IPS-20b (cell line): ENCODE results near the gene ARSG.
"Not testable (repeated sequence)": the region's sequence is repeated elsewhere in the genome, so short reads cannot be mapped to it uniquely, and the experiment has no call there.

Source experiments
- H3K27ac ChIP-seq: one replicate; pipeline ENCODE4 v1.5.1; 2013; ENCODE audit warnings: low read length
- H3K27me3 ChIP-seq: 2 replicates; pipeline ENCODE4 v1.6.1; 2013; ENCODE audit warnings: mild to moderate bottlenecking, low read length, inconsistent platforms; ENCODE audit not compliant: insufficient read depth
- H3K36me3 ChIP-seq: 2 replicates; pipeline ENCODE4 v1.6.1; 2013; ENCODE audit warnings: low read depth, mild to moderate bottlenecking, inconsistent platforms, low read length, moderate library complexity; ENCODE audit not compliant: insufficient read depth
- H3K4me1 ChIP-seq: 2 replicates; pipeline ENCODE4 v1.6.1; 2013; ENCODE audit warnings: mild to moderate bottlenecking, control low read depth, inconsistent platforms, low read length, moderate library complexity; ENCODE audit not compliant: insufficient read depth
- H3K4me3 ChIP-seq: 2 replicates; pipeline ENCODE4 v1.5.1; 2013; ENCODE audit warnings: mild to moderate bottlenecking, low read length, inconsistent platforms
- H3K9ac ChIP-seq: 2 replicates; pipeline ENCODE4 v1.6.1; 2013; ENCODE audit warnings: low read depth, mild to moderate bottlenecking, inconsistent platforms, low read length, moderate library complexity
- H3K9me3 ChIP-seq: 2 replicates; pipeline ENCODE4 v1.6.1; 2013; ENCODE audit warnings: mild to moderate bottlenecking, low read depth, low read length, inconsistent platforms; ENCODE audit not compliant: insufficient read depth

ARSG gene

DNA sequence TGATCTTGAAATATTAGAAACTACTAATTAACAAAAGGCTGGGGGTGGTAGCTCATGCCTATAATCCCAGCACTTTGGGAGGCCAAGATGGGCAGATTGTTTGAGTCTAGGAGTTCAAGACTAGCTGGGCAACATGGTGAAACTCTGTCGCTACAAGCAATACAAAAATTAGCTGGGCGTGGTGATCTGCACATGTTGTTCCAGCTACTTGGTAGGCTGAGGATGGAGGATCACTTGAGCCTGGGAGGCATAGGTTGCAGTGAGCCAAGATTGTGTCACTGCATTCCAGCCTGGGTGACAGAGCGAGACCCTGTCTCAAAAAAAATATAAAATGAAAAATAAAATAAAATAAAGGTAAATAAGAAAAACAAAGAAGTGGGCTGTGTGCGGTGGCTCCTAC lies 66.6 kb downstream of the ARSG start:
- Histone ChIP-seq H3K36me3 (peaks cover 3% of the 10 kb centered on the region; the same call in 1 of the 2 replicates), H3K9ac (no peak overlapping the region), H3K27me3 (no peaks in the 10 kb centered on the region), H3K4me3 (no peak overlapping the region), H3K27ac (no peak overlapping the region), H3K4me1 (peaks cover 13% of the 10 kb centered on the region; the same call in 1 of the 2 replicates), H3K9me3 (no peaks in the 10 kb centered on the region)

- Histone ChIP-seq H3K27me3 (no peaks in the 10 kb centered on the region), H3K4me1 (peaks cover 13% of the 10 kb centered on the region; the same call in 1 of the 2 replicates), H3K36me3 (peaks cover 3% of the 10 kb centered on the region; the same call in 1 of the 2 replicates), H3K9me3 (no peaks in the 10 kb centered on the region), H3K9ac (no peak overlapping the region; the same call in 1 of the 2 replicates), H3K27ac (no peak overlapping the region), H3K4me3 (no peak overlapping the region)
These were observed 68.7 kb downstream of the ARSG start for GRCh38 chr17:68359791-68360535.

DNA sequence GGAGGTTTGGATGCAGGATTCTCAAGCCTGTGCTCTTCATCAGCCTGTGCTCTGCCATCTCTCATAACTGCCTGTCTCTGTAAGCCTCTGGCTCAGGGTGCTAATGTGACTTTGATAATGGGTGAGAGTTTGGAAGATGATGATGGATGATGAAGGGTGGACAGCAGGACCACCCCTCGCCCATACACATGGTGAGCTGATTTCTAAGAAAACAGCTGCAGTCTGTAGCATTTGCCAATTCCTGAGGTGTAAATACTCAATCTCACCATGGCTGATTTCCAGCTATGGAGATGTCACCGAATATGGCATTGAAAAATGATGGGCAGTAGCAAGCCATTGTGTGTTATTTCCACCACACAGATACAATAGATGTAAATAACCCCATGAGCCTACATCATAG lies 74.2 kb downstream of the ARSG start:
- H3K27ac ChIP-seq = no peak overlapping the region
- no peak overlapping the region for H3K4me3 ChIP-seq
- H3K9me3 ChIP-seq = no peaks in the 10 kb centered on the region
- peaks cover 1% of the 10 kb centered on the region; the same call in 1 of the 2 replicates for H3K4me1 ChIP-seq
- H3K27me3 ChIP-seq = no peaks in the 10 kb centered on the region
- no peak overlapping the region for H3K9ac ChIP-seq
- H3K36me3 ChIP-seq = no peaks in the 10 kb centered on the region

DNA sequence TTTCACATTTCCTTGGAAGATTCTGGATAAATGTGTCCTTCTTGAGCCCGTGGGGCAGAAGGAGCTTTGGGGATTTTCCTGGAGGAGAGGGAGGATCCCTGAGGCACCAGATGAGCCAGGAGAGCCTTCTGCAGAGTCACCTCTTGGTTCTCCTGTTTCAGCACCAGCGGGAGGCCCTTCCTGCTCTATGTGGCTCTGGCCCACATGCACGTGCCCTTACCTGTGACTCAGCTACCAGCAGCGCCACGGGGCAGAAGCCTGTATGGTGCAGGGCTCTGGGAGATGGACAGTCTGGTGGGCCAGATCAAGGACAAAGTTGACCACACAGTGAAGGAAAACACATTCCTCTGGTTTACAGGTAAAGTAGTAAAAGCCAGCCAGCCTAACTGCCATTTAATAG lies 77.1 kb downstream of the ARSG start:
- no peaks in the 10 kb centered on the region for H3K4me1 ChIP-seq
- no peaks in the 10 kb centered on the region for H3K9me3 ChIP-seq
- no peak overlapping the region for H3K27ac ChIP-seq
- H3K36me3 ChIP-seq = no peaks in the 10 kb centered on the region
- H3K27me3 ChIP-seq = no peaks in the 10 kb centered on the region
- H3K4me3 ChIP-seq = no peak overlapping the region
- H3K9ac ChIP-seq = no peak overlapping the region

GRCh38 chr17:68375566-68375965 lies 84.3 kb downstream of the ARSG start:
- peaks cover 18% of the 10 kb centered on the region; the same call in 1 of the 2 replicates for H3K4me1 ChIP-seq
- no peaks in the 10 kb centered on the region for H3K36me3 ChIP-seq
- no peak overlapping the region for H3K4me3 ChIP-seq
- no peak overlapping the region for H3K9ac ChIP-seq
- H3K9me3 ChIP-seq = no peaks in the 10 kb centered on the region
- no peaks in the 10 kb centered on the region for H3K27me3 ChIP-seq
- H3K27ac ChIP-seq = no peak overlapping the region

DNA sequence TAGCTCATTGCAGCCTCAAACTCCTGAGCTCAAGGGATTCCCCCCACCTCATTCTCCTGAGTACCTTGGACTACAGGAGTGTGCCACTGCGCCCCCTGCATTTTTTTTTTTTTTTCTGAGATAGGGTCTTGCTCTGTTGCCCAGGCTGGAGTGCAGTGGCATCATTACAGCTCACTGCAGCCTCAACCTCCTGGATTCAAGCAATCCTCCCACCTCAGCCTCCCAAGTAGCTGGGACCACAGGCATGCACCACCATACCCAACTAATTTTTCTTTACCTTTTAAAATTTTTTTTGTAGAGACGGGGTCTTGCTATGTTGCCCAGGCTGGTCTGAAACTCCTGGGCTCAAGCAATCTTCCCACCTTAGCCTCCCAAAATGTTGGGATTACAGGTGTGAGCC lies 84.9 kb downstream of the ARSG start:
- not testable (repeated sequence) for H3K4me3 ChIP-seq, H3K36me3 ChIP-seq, H3K9ac ChIP-seq, H3K9me3 ChIP-seq, H3K27ac ChIP-seq, H3K27me3 ChIP-seq
- peaks cover 18% of the 10 kb centered on the region; the same call in 1 of the 2 replicates for H3K4me1 ChIP-seq

DNA sequence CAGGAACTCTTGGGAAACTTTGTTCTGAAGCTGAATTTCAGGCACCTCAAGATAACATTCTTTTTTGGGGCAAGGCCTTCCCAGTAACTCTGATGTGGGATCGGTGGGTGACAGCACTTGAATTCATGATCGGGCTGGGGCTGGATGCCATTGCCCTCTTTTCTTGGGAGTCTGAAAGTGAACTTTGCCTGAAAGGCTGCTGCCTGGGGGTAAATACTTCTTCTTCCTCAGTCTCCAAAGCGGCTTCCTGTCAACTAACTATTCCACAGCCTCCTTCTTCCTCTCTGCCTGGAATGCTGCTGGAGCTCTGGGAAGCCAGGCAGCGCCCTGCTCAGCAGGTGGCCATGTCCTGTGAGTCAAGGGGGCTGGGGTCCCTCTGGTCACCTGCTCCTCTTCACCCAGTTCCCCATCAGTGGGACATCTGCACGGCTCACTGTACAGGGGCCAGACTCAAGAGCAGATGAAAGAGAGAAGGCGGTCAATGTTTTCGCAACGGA lies 86.5 kb downstream of the ARSG start:
- H3K27me3 ChIP-seq = no peaks in the 10 kb centered on the region
- no peak overlapping the region; the same call in 1 of the 2 replicates for H3K9ac ChIP-seq
- no peak overlapping the region for H3K4me3 ChIP-seq
- H3K27ac ChIP-seq = no peak overlapping the region
- H3K9me3 ChIP-seq = no peaks in the 10 kb centered on the region
- no peaks in the 10 kb centered on the region for H3K36me3 ChIP-seq
- H3K4me1 ChIP-seq = peaks cover 18% of the 10 kb centered on the region; the same call in 1 of the 2 replicates

DNA sequence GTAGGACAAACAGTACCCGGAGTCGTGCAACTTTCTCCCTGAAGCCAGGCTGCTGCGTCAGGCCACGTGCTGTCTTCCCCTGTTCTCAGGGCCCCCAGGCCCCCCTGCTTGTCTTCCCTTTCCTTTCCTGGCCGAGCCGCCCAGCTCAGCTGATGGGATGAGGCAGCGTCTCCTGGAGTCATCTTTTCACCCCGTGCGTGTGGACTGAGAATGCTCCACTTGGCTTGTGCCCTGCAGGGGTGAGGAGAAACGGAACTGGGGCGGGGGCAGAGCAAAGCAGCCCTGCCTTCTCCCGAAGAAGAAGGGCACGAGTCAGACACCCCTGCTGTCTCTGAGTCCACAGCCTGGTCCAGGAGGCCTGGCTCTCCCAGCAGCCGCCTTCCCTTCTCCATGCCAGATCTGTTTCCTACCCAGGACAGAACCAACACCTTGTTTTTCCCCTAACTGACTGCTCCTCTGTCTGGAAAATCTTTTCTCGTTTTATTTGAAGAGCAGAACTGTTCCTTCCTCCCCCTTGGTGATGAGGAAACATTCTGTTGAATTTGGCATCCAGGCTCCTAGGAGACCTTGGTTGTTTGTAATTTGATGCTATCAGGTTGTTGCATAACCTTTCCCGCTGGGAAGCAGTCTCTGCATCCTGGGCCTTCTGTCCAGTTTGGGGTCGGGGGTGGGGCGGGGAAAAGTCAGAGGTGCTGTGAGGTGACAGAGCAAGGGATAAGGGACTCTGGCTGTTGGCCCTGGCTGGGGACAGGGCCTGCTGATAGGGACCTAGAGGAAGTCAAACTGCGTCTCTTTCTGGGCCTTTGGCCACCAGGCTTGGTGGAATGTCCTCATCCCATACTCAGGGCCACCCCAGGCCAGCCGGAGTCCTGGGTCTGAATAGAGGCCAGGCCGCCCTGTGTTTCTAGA lies 87.2 kb downstream of the ARSG start:
- Histone ChIP-seq H3K4me1 (peaks cover 18% of the 10 kb centered on the region; the same call in 1 of the 2 replicates), H3K27ac (no peak overlapping the region), H3K27me3 (no peaks in the 10 kb centered on the region), H3K9ac (no peak overlapping the region; the same call in 1 of the 2 replicates), H3K36me3 (no peaks in the 10 kb centered on the region), H3K4me3 (peak overlapping the region; percentile 12; the same call in 1 of the 2 replicates), H3K9me3 (no peaks in the 10 kb centered on the region)

DNA sequence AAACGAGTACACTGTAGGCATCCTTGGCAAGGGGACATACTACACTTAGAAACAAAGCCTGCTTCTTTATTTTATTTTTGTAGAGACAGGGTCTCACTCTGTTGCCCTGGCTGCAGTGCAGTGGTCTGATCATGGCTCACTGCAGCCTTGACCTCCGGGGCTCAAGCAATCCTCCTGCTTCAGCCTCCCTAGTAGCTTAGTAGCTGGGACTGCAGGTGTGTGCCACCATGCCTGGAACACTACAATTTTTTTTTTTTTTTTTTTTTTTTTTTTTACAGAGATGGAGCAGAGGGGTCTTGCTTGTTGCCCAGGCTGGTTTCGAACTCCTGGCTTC lies 87.8 kb downstream of the ARSG start:
- Histone ChIP-seq H3K36me3 (no peaks in the 10 kb centered on the region), H3K27me3 (no peaks in the 10 kb centered on the region), H3K9ac (no peak overlapping the region), H3K27ac (no peak overlapping the region), H3K4me1 (peaks cover 18% of the 10 kb centered on the region; the same call in 1 of the 2 replicates), H3K4me3 (no peak overlapping the region), H3K9me3 (no peaks in the 10 kb centered on the region)

DNA sequence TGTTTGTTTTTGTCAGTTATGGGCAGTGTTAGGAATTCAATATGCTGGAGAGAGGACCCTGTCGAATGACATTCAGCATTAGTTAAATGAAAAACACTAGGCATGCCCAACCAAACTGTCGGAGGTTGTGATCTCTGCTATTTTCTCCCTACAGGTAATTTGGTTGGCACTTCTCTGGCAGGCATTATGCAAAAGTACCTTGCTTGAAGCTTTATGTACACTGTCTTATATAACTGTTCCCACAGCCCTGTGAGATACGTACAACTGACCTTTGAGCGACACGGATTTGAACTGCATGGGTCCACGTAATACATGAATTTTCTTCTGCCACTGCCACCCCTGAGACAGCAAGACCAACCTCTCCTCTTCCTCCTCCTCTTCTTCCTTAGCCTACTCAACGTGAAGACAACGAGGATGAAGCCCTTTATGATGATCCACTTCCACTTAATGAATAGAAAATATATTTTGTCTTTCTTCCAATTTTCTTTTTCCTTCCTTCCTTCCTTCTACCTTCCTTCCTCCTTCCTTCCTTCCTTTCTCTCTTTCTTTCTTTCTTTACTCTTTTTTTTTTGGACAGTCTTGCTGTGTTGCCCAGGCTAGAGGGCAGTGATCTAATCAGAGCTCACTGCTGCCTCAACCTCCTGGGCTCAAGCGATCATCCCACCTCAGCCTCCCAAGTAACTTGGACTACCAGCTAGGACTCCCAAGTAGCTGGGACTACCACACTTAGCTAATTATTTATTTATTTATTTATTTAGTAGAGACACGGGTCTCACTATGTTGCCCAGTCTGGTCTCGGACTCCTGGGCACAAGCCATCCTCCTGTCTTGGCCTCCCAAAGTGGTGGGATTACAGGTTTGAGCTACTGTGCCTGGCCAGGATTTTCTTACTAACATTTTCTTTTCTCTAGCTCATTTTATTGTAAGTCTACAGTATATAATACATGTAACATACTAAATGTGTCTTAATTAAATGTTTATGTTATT lies 88.7 kb downstream of the ARSG start:
- H3K36me3 ChIP-seq = no peaks in the 10 kb centered on the region
- H3K4me3 ChIP-seq = no peak overlapping the region
- no peaks in the 10 kb centered on the region for H3K9me3 ChIP-seq
- no peak overlapping the region for H3K9ac ChIP-seq
- H3K27ac ChIP-seq = no peak overlapping the region
- H3K4me1 ChIP-seq = peaks cover 18% of the 10 kb centered on the region; the same call in 1 of the 2 replicates
- no peaks in the 10 kb centered on the region for H3K27me3 ChIP-seq
